BLaER1 (cell line): ENCODE data around the gene SLC30A7.
A peak's percentile ranks its signal among the peaks of the same experiment; 100 is the strongest.

ENCODE experiments used
- H3K27ac ChIP-seq: shearing (Covaris generic); formaldehyde crosslinking; 2 replicates; pipeline ENCODE4 v1.8.1; 2022
- H3K27me3 ChIP-seq: shearing (Covaris generic); formaldehyde crosslinking; 2 replicates; pipeline ENCODE4 v1.8.1; 2022
- H3K36me3 ChIP-seq: shearing (Covaris generic); formaldehyde crosslinking; 2 replicates; pipeline ENCODE4 v1.8.1; 2022
- H3K4me1 ChIP-seq: shearing (Covaris generic); formaldehyde crosslinking; 2 replicates; pipeline ENCODE4 v1.8.1; 2022
- H3K4me2 ChIP-seq: shearing (Covaris generic); formaldehyde crosslinking; 2 replicates; pipeline ENCODE4 v1.8.1; 2022
- H3K4me3 ChIP-seq: shearing (Covaris generic); formaldehyde crosslinking; 2 replicates; pipeline ENCODE4 v1.8.1; 2022
- H3K9ac ChIP-seq: shearing (Covaris generic); formaldehyde crosslinking; 2 replicates; pipeline ENCODE4 v1.8.1; 2022
- H3K9me3 ChIP-seq: shearing (Covaris generic); formaldehyde crosslinking; 2 replicates; pipeline ENCODE4 v1.8.1; 2022
- H4K20me1 ChIP-seq: shearing (Covaris generic); formaldehyde crosslinking; 2 replicates; pipeline ENCODE4 v1.8.1; 2022
- Cebpa-rat ChIP-seq: shearing (Covaris generic); IDR thresholded peaks from 2 replicates; pipeline ENCODE4 v1.8.1; 2022

The SLC30A7 gene

DNA sequence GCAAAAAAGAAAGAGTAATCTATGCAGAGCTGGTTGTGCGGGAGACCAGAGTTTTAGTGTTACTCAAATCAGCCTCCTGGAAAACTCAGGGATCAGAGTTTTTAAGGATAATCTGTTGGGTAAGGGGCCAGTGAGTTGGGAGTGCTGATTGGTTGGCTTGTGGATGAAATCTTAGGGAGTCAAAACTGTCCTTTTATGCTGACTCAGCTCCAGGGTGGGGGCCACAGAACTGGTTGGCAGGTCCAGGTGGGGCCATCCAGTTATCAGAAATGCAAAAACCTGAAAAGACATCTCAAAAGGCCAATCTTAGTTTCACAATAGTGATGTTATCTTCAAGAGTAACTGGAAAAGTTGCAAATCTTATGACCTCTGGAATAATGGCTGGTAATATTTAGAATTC, 4.5 kb upstream of the SLC30A7 start:
- Histone ChIP-seq H3K4me2 (no peak overlapping the region), H3K4me3 (no peak overlapping the region), H3K27me3 (no peaks in the 10 kb centered on the region), H4K20me1 (no peaks in the 10 kb centered on the region), H3K9me3 (peaks cover 44% of the 10 kb centered on the region), H3K4me1 (peaks cover 19% of the 10 kb centered on the region), H3K27ac (no peak overlapping the region), H3K9ac (no peak overlapping the region), H3K36me3 (peaks cover 41% of the 10 kb centered on the region)
- no peak for TF ChIP-seq Cebpa-rat

GRCh38 chr1:100892554-100892953, 3.3 kb upstream of the SLC30A7 start:
- no peak for TF ChIP-seq Cebpa-rat
- Histone ChIP-seq H3K27me3 (no peaks in the 10 kb centered on the region), H3K9ac (no peak overlapping the region), H3K36me3 (peaks cover 39% of the 10 kb centered on the region), H3K4me2 (peak overlapping the region; percentile 85), H3K4me3 (no peak overlapping the region), H3K27ac (no peak overlapping the region), H3K4me1 (peaks cover 29% of the 10 kb centered on the region), H4K20me1 (peaks cover 8% of the 10 kb centered on the region), H3K9me3 (peaks cover 42% of the 10 kb centered on the region)

DNA sequence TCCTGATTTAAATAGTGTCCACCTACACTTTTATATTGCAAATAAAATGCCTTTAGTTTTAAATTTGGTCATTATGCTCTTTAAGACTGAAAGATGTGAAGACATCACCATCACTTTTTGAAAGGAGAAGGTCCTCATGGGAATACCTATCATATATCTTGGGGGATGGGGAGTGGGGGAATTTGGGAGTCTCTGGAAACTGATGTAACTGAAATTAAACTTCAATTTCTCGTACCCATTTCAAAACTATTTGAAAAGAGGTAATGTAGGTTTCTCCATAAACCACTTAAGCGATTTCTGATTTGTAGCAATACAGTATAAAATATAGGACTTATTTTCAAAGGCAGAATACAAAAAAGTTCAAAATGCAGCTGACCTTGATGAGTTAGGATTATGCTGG, 2.2 kb upstream of the SLC30A7 start:
- peaks cover 18% of the 10 kb centered on the region for H4K20me1 ChIP-seq
- peaks cover 31% of the 10 kb centered on the region for H3K9me3 ChIP-seq
- H3K4me2 ChIP-seq, result peak overlapping the region; percentile 85
- H3K36me3 ChIP-seq, result peaks cover 31% of the 10 kb centered on the region
- H3K9ac ChIP-seq, result peak overlapping the region; percentile 89
- H3K4me1 ChIP-seq, result peaks cover 40% of the 10 kb centered on the region
- no peaks in the 10 kb centered on the region for H3K27me3 ChIP-seq
- H3K4me3 ChIP-seq, result peak overlapping the region; percentile 89
- peak overlapping the region; percentile 87; the same call in 1 of the 2 replicates for H3K27ac ChIP-seq
- TF ChIP-seq Cebpa-rat, result no peak

- no peaks in the 10 kb centered on the region for H3K27me3 ChIP-seq
- peak within 1 kb of the TSS; percentile 89 for H3K9ac ChIP-seq
- peaks cover 18% of the 10 kb centered on the region for H4K20me1 ChIP-seq
- H3K36me3 ChIP-seq, result peaks cover 30% of the 10 kb centered on the region
- peak within 1 kb of the TSS; percentile 85 for H3K4me2 ChIP-seq
- H3K27ac ChIP-seq, result peak within 1 kb of the TSS; percentile 87
- H3K4me1 ChIP-seq, result peaks cover 40% of the 10 kb centered on the region
- H3K9me3 ChIP-seq, result peaks cover 19% of the 10 kb centered on the region
- H3K4me3 ChIP-seq, result peak within 1 kb of the TSS; percentile 89
- no peak for TF ChIP-seq Cebpa-rat
Measured at GRCh38 chr1:100894603-100895539, 1.0 kb upstream of the SLC30A7 start, which contains the start of gene EXTL2. Gene EXTL2, minus strand, starts transcription at chr1:100894842. Its CDS starts 6,085 bp downstream, at chr1:100888757.

DNA sequence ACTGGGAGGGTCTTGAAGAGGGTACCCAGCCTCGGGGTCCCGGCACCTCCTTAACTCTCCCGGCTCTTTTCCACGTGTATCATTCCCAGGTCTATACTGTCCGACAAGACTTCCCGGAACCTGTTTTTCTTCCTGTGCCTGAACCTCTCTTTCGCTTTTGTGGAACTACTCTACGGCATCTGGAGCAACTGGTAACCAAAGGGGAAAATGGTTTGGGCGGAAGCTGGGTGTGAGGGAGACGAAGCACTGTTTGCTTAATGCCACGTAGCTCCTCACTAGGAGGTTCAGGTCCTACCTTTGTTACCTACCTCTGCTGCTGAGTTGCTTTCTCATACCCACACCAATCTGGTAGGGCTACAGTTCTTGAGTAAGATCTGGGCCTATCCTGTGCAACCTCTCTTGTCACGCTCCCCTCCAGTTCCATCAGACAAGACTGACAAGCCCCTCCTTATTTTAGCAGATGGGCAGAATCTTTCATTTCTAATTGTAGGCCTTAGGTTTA, 642 bp downstream of the SLC30A7 start:
- Histone ChIP-seq H3K9ac (peak overlapping the region; percentile 89), H4K20me1 (peaks cover 18% of the 10 kb centered on the region), H3K27me3 (no peaks in the 10 kb centered on the region), H3K27ac (peak overlapping the region; percentile 87), H3K9me3 (peaks cover 3% of the 10 kb centered on the region), H3K4me3 (peak overlapping the region; percentile 89), H3K4me2 (peak overlapping the region; percentile 85), H3K4me1 (peaks cover 40% of the 10 kb centered on the region), H3K36me3 (peaks cover 20% of the 10 kb centered on the region)
- TF ChIP-seq Cebpa-rat, result no peak

DNA sequence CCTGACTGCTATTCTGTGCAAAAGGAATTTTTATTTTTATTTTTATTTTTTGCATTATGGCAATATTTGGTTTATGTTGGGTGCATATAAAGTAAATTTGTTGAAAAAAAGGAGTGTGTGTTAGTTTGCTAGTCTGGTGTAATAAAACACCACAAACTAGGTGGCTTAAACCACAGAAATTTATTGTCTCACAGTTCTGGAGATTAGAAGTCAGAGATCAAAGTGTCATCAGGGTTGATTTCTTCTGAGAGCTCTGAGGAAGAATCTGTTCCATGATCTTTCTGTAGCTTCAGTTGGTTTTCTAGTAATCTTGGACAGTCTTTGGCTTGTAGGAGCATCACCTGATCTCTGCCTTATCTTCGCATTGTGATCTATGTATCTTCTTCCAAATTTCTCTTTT, 6.5 kb downstream of the SLC30A7 start:
- Histone ChIP-seq H3K9me3 (peaks cover 16% of the 10 kb centered on the region; the same call in 1 of the 2 replicates), H3K36me3 (peaks cover 62% of the 10 kb centered on the region), H3K4me3 (no peak overlapping the region), H3K27ac (no peak overlapping the region), H3K9ac (no peak overlapping the region), H3K4me2 (no peak overlapping the region), H3K27me3 (no peaks in the 10 kb centered on the region), H4K20me1 (peaks cover 12% of the 10 kb centered on the region), H3K4me1 (peaks cover 13% of the 10 kb centered on the region)
- no peak for TF ChIP-seq Cebpa-rat

GRCh38 chr1:100903777-100904176, 7.9 kb downstream of the SLC30A7 start:
- peaks cover 69% of the 10 kb centered on the region for H3K36me3 ChIP-seq
- H4K20me1 ChIP-seq, result no peaks in the 10 kb centered on the region; the same call in 1 of the 2 replicates
- H3K4me2 ChIP-seq, result no peak overlapping the region
- H3K9ac ChIP-seq, result no peak overlapping the region
- H3K9me3 ChIP-seq, result peaks cover 16% of the 10 kb centered on the region; the same call in 1 of the 2 replicates
- no peak overlapping the region for H3K27ac ChIP-seq
- no peaks in the 10 kb centered on the region for H3K27me3 ChIP-seq
- no peaks in the 10 kb centered on the region for H3K4me1 ChIP-seq
- H3K4me3 ChIP-seq, result no peak overlapping the region
- TF ChIP-seq Cebpa-rat, result no peak

- no peaks in the 10 kb centered on the region for H3K27me3 ChIP-seq
- no peaks in the 10 kb centered on the region; the same call in 1 of the 2 replicates for H4K20me1 ChIP-seq
- H3K9me3 ChIP-seq, result peaks cover 16% of the 10 kb centered on the region; the same call in 1 of the 2 replicates
- no peak for TF ChIP-seq Cebpa-rat
- no peak overlapping the region for H3K27ac ChIP-seq
- H3K4me3 ChIP-seq, result no peak overlapping the region
- H3K4me1 ChIP-seq, result no peaks in the 10 kb centered on the region
- peaks cover 68% of the 10 kb centered on the region for H3K36me3 ChIP-seq
- no peak overlapping the region for H3K9ac ChIP-seq
- no peak overlapping the region for H3K4me2 ChIP-seq
Measured at GRCh38 chr1:100904528-100904927, 8.6 kb downstream of the SLC30A7 start.

DNA sequence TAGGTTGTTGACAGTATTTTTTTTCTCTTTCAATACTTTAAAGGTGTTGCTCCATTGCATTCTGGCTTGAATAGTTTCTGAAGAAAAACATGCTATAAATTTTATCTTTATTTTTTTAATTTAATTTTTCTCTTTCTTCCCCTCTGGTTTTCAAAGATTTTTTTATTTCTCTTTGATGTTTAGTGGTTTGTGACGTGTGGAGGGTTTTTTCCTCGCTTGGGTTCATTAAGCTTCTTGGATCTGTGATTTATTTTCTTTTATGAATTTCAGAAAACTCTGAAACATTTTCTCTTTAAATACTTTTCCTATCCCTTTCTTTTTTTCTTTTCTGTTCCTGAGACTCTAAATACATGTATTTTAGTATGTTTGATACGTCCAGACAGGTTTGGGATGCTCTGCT, 9.3 kb downstream of the SLC30A7 start:
- H4K20me1 ChIP-seq, result no peaks in the 10 kb centered on the region; the same call in 1 of the 2 replicates
- peaks cover 16% of the 10 kb centered on the region; the same call in 1 of the 2 replicates for H3K9me3 ChIP-seq
- H3K9ac ChIP-seq, result no peak overlapping the region
- no peak overlapping the region for H3K4me3 ChIP-seq
- TF ChIP-seq Cebpa-rat, result no peak
- H3K36me3 ChIP-seq, result peaks cover 69% of the 10 kb centered on the region
- H3K4me1 ChIP-seq, result no peaks in the 10 kb centered on the region
- H3K27ac ChIP-seq, result no peak overlapping the region
- no peaks in the 10 kb centered on the region for H3K27me3 ChIP-seq
- H3K4me2 ChIP-seq, result no peak overlapping the region

- no peak for TF ChIP-seq Cebpa-rat
- Histone ChIP-seq H3K4me2 (no peak overlapping the region), H3K4me1 (no peaks in the 10 kb centered on the region), H3K9me3 (peaks cover 16% of the 10 kb centered on the region; the same call in 1 of the 2 replicates), H3K4me3 (no peak overlapping the region), H3K9ac (0 out of 2 replicates have a peak overlapping the region, but pooled peaks have one; percentile 13), H3K27me3 (no peaks in the 10 kb centered on the region), H4K20me1 (no peaks in the 10 kb centered on the region; the same call in 1 of the 2 replicates), H3K36me3 (peaks cover 82% of the 10 kb centered on the region), H3K27ac (no peak overlapping the region)
Measured at GRCh38 chr1:100907887-100908286, 12.0 kb downstream of the SLC30A7 start.
